ENCODE results near the gene FAM200B.

DNA sequence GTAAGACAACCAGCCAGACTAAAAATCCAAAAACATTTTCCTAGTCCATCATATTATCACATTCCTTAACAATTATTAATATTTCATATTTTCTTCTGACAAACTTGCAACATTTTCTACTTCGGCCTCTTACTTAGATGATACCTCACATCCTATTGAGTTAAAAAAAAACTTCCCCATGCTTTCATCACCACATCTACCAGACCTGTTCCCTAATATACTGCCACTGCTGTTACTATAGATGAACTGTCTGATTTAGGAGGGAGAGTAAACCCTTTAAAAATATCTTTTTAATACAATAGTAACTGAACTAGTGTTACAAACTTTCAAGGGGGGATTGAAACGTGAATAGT lies 1.5 kb downstream of the FAM200B start:
- TF ChIP-seq FOXA1 (IDR thresholded peaks at IDR 0.05) (no peak), TAF1 (conservative IDR thresholded peaks at IDR 0.05) (no peak), RAD21 (IDR thresholded peaks at IDR 0.05) (no peak), JUND (IDR thresholded peaks at IDR 0.05) (no peak), HNF4A (conservative IDR thresholded peaks at IDR 0.05) (no peak), GABPA (IDR thresholded peaks at IDR 0.05 in 1 of 2, conservative IDR thresholded peaks at IDR 0.05 in 1 of 2) (no peak)
- TF ChIP-seq, protein P1, sequence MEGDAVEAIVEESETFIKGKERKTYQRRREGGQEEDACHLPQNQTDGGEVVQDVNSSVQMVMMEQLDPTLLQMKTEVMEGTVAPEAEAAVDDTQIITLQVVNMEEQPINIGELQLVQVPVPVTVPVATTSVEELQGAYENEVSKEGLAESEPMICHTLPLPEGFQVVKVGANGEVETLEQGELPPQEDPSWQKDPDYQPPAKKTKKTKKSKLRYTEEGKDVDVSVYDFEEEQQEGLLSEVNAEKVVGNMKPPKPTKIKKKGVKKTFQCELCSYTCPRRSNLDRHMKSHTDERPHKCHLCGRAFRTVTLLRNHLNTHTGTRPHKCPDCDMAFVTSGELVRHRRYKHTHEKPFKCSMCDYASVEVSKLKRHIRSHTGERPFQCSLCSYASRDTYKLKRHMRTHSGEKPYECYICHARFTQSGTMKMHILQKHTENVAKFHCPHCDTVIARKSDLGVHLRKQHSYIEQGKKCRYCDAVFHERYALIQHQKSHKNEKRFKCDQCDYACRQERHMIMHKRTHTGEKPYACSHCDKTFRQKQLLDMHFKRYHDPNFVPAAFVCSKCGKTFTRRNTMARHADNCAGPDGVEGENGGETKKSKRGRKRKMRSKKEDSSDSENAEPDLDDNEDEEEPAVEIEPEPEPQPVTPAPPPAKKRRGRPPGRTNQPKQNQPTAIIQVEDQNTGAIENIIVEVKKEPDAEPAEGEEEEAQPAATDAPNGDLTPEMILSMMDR (IDR thresholded peaks at IDR 0.05; ENCODE audit: low read depth, low read length, missing input control) = no peak
- TF ChIP-seq, protein P2, sequence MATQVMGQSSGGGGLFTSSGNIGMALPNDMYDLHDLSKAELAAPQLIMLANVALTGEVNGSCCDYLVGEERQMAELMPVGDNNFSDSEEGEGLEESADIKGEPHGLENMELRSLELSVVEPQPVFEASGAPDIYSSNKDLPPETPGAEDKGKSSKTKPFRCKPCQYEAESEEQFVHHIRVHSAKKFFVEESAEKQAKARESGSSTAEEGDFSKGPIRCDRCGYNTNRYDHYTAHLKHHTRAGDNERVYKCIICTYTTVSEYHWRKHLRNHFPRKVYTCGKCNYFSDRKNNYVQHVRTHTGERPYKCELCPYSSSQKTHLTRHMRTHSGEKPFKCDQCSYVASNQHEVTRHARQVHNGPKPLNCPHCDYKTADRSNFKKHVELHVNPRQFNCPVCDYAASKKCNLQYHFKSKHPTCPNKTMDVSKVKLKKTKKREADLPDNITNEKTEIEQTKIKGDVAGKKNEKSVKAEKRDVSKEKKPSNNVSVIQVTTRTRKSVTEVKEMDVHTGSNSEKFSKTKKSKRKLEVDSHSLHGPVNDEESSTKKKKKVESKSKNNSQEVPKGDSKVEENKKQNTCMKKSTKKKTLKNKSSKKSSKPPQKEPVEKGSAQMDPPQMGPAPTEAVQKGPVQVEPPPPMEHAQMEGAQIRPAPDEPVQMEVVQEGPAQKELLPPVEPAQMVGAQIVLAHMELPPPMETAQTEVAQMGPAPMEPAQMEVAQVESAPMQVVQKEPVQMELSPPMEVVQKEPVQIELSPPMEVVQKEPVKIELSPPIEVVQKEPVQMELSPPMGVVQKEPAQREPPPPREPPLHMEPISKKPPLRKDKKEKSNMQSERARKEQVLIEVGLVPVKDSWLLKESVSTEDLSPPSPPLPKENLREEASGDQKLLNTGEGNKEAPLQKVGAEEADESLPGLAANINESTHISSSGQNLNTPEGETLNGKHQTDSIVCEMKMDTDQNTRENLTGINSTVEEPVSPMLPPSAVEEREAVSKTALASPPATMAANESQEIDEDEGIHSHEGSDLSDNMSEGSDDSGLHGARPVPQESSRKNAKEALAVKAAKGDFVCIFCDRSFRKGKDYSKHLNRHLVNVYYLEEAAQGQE (IDR thresholded peaks at IDR 0.05) = no peak
- TF ChIP-seq, protein P3, sequence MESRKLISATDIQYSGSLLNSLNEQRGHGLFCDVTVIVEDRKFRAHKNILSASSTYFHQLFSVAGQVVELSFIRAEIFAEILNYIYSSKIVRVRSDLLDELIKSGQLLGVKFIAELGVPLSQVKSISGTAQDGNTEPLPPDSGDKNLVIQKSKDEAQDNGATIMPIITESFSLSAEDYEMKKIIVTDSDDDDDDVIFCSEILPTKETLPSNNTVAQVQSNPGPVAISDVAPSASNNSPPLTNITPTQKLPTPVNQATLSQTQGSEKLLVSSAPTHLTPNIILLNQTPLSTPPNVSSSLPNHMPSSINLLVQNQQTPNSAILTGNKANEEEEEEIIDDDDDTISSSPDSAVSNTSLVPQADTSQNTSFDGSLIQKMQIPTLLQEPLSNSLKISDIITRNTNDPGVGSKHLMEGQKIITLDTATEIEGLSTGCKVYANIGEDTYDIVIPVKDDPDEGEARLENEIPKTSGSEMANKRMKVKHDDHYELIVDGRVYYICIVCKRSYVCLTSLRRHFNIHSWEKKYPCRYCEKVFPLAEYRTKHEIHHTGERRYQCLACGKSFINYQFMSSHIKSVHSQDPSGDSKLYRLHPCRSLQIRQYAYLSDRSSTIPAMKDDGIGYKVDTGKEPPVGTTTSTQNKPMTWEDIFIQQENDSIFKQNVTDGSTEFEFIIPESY (IDR thresholded peaks at IDR 0.05) = no peak
- TF ChIP-seq, protein P4, sequence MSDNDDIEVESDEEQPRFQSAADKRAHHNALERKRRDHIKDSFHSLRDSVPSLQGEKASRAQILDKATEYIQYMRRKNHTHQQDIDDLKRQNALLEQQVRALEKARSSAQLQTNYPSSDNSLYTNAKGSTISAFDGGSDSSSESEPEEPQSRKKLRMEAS (IDR thresholded peaks at IDR 0.05) = no peak
